Mesothelial cell of epicardium (in vitro differentiated cells): ENCODE measurements around the gene FBL. TPM values are rescaled to one million over a fixed set of nuclear protein-coding genes. Genes with fewer than 3 reads are reported as not detected.

Source experiments
- DNase-seq, 2 experiments: peaks; one replicate each; pipeline ENCODE4 v3.0.0; 2021; ENCODE audit warnings: low spot score in 2 of 2; ENCODE audit not compliant: unreplicated experiment in 2 of 2
- H3K27ac Mint-ChIP-seq: 2 replicates; pipeline ENCODE4 v1.8.0; 2021; ENCODE audit warnings: mixed read lengths
- H3K27me3 Mint-ChIP-seq: 2 replicates; pipeline ENCODE4 v1.8.0; 2021; ENCODE audit warnings: low read depth, mixed read lengths
- H3K36me3 Mint-ChIP-seq: 2 replicates; pipeline ENCODE4 v1.8.0; 2021; ENCODE audit warnings: mixed read lengths
- H3K4me1 Mint-ChIP-seq: 2 replicates; pipeline ENCODE4 v1.8.0; 2021; ENCODE audit warnings: mixed read lengths
- H3K4me3 Mint-ChIP-seq: 2 replicates; pipeline ENCODE4 v1.8.0; 2021; ENCODE audit warnings: mild to moderate bottlenecking, moderate library complexity, mixed read lengths
- H3K9me3 Mint-ChIP-seq: 2 replicates; pipeline ENCODE4 v1.8.0; 2021; ENCODE audit warnings: mixed read lengths
- microRNA-seq: library from miRNA; unstranded; fragments of <30 nt; microRNA quantifications from one replicate; pipeline ENCODE4 v1.2.0, GENCODE V29; 2021; ENCODE audit warnings: inconsistent platforms, mixed read lengths
- total RNA-seq: library from RNA; stranded (reverse); gene quantifications from 3 replicates; pipeline ENCODE4 v1.2.1, GENCODE V29; 2021
- TF ChIP-seq, protein P1 (sequence below): fragments of 200-600 bp; sonication (generic); IDR thresholded peaks from one replicate; pipeline ENCODE4 v1.5.0; 2021; ENCODE audit warnings: antibody characterized with exemption; ENCODE audit not compliant: unreplicated experiment

FBL gene
- total RNA-seq, 1 donor from 2014 or later = 273 TPM

DNA sequence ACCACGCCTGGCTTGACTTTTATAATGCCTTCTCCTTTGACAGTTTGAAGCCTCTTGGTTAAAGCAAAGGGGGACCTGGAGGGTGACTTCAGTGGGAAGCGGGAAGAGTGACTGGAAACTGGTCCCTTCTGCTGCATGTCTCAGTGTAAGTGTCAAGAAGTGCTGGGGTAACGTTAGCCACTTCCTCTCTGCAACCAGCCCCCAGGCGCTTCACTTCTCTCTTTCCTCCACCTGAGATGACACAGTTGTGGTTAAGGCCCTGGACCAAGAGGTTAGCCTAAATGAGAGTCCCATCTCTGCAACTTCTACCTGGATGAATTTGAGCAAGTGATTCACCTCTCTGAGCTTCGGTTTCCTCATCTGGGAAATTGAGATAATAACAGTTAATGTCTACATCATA, 51.2 kb downstream of the FBL start:
- Mint-ChIP-seq H3K9me3 (no peaks in the 10 kb centered on the region), H3K4me1 (no peaks in the 10 kb centered on the region), H3K27ac (no peak overlapping the region), H3K4me3 (no peak overlapping the region), H3K27me3 (peaks cover 29% of the 10 kb centered on the region), H3K36me3 (no peaks in the 10 kb centered on the region)
- TF ChIP-seq, protein P1, sequence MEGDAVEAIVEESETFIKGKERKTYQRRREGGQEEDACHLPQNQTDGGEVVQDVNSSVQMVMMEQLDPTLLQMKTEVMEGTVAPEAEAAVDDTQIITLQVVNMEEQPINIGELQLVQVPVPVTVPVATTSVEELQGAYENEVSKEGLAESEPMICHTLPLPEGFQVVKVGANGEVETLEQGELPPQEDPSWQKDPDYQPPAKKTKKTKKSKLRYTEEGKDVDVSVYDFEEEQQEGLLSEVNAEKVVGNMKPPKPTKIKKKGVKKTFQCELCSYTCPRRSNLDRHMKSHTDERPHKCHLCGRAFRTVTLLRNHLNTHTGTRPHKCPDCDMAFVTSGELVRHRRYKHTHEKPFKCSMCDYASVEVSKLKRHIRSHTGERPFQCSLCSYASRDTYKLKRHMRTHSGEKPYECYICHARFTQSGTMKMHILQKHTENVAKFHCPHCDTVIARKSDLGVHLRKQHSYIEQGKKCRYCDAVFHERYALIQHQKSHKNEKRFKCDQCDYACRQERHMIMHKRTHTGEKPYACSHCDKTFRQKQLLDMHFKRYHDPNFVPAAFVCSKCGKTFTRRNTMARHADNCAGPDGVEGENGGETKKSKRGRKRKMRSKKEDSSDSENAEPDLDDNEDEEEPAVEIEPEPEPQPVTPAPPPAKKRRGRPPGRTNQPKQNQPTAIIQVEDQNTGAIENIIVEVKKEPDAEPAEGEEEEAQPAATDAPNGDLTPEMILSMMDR = no peak
- no peak for DNase-seq

DNA sequence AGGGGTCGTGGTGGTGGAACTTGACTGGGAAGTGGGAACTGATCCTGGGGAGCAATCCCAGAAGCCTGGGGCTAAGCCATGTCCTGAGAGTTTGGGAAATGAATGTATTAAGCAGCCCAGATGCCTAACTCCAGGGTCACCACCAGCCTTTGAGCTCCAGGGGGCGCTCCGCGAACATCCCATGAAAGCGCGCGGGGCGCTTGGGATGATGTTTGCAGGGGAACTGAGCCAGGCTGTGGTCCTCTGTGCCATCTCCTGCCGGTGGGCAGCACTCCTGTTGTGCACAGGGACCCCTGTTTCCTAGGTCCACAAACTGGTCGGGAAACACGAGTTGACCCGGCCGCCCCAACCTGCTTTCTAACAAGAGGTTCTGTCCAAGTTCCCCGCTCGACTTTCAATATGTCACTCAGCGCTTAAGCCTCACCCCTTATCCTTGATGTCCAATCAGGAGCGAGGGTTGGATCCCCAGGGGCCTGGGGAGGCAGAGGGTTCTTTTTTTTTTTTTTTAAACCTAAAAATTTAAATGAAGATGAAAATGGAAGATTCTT, 53.1 kb downstream of the FBL start:
- H3K36me3 Mint-ChIP-seq = peaks cover 2% of the 10 kb centered on the region

DNA sequence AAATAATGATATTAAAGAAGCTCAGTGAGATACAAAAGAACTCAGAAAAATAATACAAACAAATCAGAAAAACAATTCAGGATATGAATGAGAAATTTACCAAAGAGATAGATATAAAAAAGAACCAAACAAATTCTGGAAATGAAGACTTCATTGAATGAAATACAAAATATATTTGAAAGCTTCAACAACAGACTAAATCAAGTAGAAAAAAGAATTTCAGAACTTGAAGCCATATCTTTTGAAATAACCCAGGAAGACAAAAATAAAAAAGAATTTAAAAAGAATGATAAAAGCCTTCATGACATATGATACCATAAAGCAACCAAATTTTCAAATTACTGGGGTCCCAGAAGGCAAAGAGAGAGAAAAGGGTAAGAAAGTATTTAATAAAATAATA, 57.9 kb downstream of the FBL start:
- peaks cover 2% of the 10 kb centered on the region for H3K36me3 Mint-ChIP-seq
- H3K9me3 Mint-ChIP-seq = peaks cover 10% of the 10 kb centered on the region
- DNase-seq = no peak
- H3K27ac Mint-ChIP-seq = no peak overlapping the region
- peaks cover 41% of the 10 kb centered on the region for H3K27me3 Mint-ChIP-seq
- H3K4me3 Mint-ChIP-seq = no peak overlapping the region
- H3K4me1 Mint-ChIP-seq = no peaks in the 10 kb centered on the region
- TF ChIP-seq, protein P1 = no peak

More for the DNA sequence above, 53.1 kb downstream of the FBL start:
- Mint-ChIP-seq H3K4me3 (peak overlapping the region; percentile 51), H3K27ac (no peak overlapping the region), H3K9me3 (peaks cover 7% of the 10 kb centered on the region), H3K27me3 (peaks cover 27% of the 10 kb centered on the region), H3K4me1 (no peaks in the 10 kb centered on the region)
- DNase-seq = peak; percentile 60 to 85
- TF ChIP-seq, protein P1 = peak; percentile 83

Small RNA genes lying within 50 kb of the gene (microRNA-seq; reads per million reads assigned to microRNA genes)
- not detected for gene MIR6719

Other genes starting within 250 kb of the FBL start
- gene LGALS13, start 243.9 kb downstream of the FBL start, total RNA-seq = not detected in 3 replicates
- not detected in 3 replicates for gene LGALS16, start 190.5 kb downstream of the FBL start, total RNA-seq
- gene LGALS14, start 141.9 kb downstream of the FBL start, total RNA-seq = 0.71 to 0.92 TPM (median 0.72 TPM) in 3 replicates
- not detected in 3 replicates for gene CLC, start 108.3 kb downstream of the FBL start, total RNA-seq
- gene LEUTX, start 67.5 kb downstream of the FBL start, total RNA-seq = not detected in 3 replicates
- 54.0 to 60.2 TPM (median 54.7 TPM) in 3 replicates for gene DYRK1B, start 12.2 kb downstream of the FBL start, total RNA-seq
- 1.7 to 2.5 TPM (median 2.3 TPM) in 3 replicates for gene FCGBP, start 88.3 kb upstream of the FBL start, total RNA-seq
- 81.3 to 85.8 TPM (median 83.2 TPM) in 3 replicates for gene PSMC4, start 124.8 kb upstream of the FBL start, total RNA-seq
- gene ZNF546, start 150.7 kb upstream of the FBL start, total RNA-seq = 6.8 to 9.8 TPM (median 8.7 TPM) in 3 replicates
- 34.7 to 42.3 TPM (median 35.1 TPM) in 3 replicates for gene ZNF780B, start 209.9 kb upstream of the FBL start, total RNA-seq
- gene ZNF780A, start 244.6 kb upstream of the FBL start, total RNA-seq = 14.6 to 17.3 TPM (median 17.0 TPM) in 3 replicates